ENCODE data around the gene PPP3R2. TPM values are rescaled to one million over a fixed set of nuclear protein-coding genes. Genes with fewer than 3 reads are reported as not detected.
"Not testable (repeated sequence)": the region's sequence is repeated elsewhere in the genome, so short reads cannot be mapped to it uniquely, and the experiment has no call there.

PPP3R2 gene
- total and polyA plus RNA-seq, 5 donors: not detected

DNA sequence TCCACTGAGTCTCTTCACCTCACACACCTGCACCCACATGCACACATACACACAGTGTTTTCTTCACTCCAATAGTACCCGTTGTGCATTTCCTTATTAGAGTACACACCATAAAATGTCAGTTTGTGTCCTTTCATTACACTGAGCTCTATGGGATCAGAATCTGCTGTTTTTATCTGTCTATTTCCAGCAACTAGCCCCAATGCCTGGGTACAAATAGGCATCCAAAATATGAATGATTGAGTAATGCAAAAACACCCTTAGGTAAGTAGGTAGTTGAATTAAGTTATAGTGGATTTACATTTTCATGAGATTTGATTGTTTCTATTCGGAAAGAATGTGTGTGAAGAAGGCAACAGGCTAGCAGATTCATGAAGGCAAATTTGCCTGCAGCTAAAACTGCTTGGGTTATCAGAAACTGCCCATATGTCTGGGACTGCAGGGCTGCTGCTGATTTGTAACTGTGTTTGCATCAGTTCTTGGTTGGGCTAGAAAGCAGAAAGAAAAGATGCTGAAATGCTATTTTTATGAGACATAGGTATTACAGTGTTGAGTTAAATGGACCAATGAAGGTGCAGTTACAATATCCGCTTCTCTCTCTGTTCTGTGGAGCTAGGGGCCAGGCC, 26.9 kb downstream of the PPP3R2 start:
- DNase-seq: no peak
- Histone ChIP-seq H3K9me3 (ENCODE audit: control insufficient read depth, low read length) (no peaks in the 10 kb centered on the region), H3K4me1 (ENCODE audit: control insufficient read depth, insufficient read depth, low read length) (no peaks in the 10 kb centered on the region), H3K27ac (ENCODE audit: low read length) (no peak overlapping the region), H3K27me3 (ENCODE audit: control insufficient read depth, insufficient read depth) (no peaks in the 10 kb centered on the region), H3K4me3 (ENCODE audit: low read length) (no peak overlapping the region)
- intact Hi-C loops (cut with DNase I): no loop called here
- WGBS: 93% methylated on average over 3 of the region's 3 CpGs
- no peak for ATAC-seq

DNA sequence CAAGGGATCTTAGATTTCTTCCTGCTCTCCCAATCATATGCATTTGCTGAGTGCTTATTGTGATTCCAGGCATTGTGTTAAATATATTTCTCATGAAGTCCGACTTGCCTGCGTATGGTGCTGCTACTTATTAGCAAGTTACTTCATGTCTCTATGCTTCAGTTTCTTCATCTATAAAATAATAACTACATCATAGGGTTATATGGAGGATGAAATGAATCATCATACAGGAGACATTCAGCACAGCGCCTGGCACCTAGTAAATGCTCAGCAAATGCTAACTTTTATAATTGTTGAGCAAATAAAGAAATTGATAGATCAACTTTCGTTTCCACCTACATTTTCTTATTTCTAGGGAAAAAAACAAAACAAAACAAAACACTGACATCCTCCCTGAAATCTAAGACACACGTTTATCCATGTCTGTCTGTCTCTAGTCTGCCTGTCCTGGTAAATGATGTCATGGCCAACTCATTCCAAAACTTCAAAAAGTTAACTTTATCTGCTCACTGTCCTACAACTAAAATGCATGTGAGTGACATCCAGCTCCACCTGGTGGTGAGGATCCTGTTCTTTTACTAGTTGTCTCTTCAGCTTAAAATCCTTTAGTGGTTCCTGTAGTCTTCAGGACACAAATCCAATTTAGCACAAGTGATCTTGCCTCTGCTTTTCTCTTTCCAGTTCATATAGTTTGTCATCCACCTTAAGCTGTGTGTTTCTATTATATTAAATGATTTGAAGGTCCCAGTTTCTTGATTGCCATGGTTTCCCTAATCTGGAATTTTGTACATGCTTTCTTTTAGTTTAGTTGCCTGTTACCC, 27.7 kb downstream of the PPP3R2 start:
- 81% methylated on average over 5 of the region's 5 CpGs for WGBS
- no peak overlapping the region for H3K4me3 ChIP-seq (ENCODE audit: low read length)
- no peaks in the 10 kb centered on the region for H3K27me3 ChIP-seq (ENCODE audit: control insufficient read depth, insufficient read depth)
- DNase-seq: no peak
- intact Hi-C loops (cut with DNase I): no loop called here
- no peaks in the 10 kb centered on the region for H3K9me3 ChIP-seq (ENCODE audit: control insufficient read depth, low read length)
- H3K27ac ChIP-seq (ENCODE audit: low read length): no peak overlapping the region
- H3K4me1 ChIP-seq (ENCODE audit: control insufficient read depth, insufficient read depth, low read length): no peaks in the 10 kb centered on the region
- no peak for ATAC-seq

DNA sequence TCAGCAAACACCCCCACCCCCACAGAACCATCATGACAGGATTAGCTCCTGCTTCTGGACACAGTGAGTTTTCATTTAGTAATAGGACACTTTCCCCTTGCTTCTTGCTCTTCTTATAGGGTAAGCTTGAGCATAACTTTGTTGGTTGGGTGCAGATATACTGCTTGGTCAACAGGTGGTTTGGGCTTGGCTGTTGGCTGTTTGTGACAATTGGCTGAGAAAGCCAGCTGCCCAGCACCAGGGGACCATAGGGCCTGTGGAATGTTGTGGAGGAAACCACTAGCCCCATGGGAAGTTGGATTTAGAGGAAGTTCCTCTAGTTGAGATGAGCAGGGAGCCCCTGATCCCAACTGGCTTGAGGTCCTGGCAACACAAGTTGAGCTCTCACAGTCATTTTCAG, 30.5 kb downstream of the PPP3R2 start:
- Histone ChIP-seq H3K9me3 (ENCODE audit: control insufficient read depth, low read length) (no peaks in the 10 kb centered on the region), H3K27ac (ENCODE audit: low read length) (no peak overlapping the region), H3K4me1 (ENCODE audit: control insufficient read depth, insufficient read depth, low read length) (no peaks in the 10 kb centered on the region), H3K27me3 (ENCODE audit: control insufficient read depth, insufficient read depth) (no peaks in the 10 kb centered on the region), H3K4me3 (ENCODE audit: low read length) (no peak overlapping the region)
- DNase-seq (no peak), ATAC-seq (no peak)
- intact Hi-C loops (cut with DNase I): no loop called here

- Histone ChIP-seq H3K27ac (ENCODE audit: low read length) (no peak overlapping the region), H3K4me1 (ENCODE audit: control insufficient read depth, insufficient read depth, low read length) (no peaks in the 10 kb centered on the region), H3K4me3 (ENCODE audit: low read length) (no peak overlapping the region), H3K9me3 (ENCODE audit: control insufficient read depth, low read length) (no peaks in the 10 kb centered on the region), H3K27me3 (ENCODE audit: control insufficient read depth, insufficient read depth) (no peaks in the 10 kb centered on the region)
- intact Hi-C loops (cut with DNase I): no loop called here
- ATAC-seq: no peak
- WGBS: 88% methylated on average over 1 of the region's 1 CpG
- no peak for DNase-seq
Observed at GRCh38 chr9:101562966-101563365, 31.8 kb downstream of the PPP3R2 start.

GRCh38 chr9:101561740-101562139, 33.0 kb downstream of the PPP3R2 start:
- Histone ChIP-seq H3K4me1 (ENCODE audit: control insufficient read depth, insufficient read depth, low read length) (no peaks in the 10 kb centered on the region), H3K27me3 (ENCODE audit: control insufficient read depth, insufficient read depth) (no peaks in the 10 kb centered on the region), H3K4me3 (ENCODE audit: low read length) (no peak overlapping the region), H3K9me3 (ENCODE audit: control insufficient read depth, low read length) (no peaks in the 10 kb centered on the region), H3K27ac (ENCODE audit: low read length) (no peak overlapping the region)
- ATAC-seq (no peak), DNase-seq (no peak)
- intact Hi-C loops (cut with DNase I): no loop called here
- 95% methylated on average over 1 of the region's 1 CpG for WGBS

DNA sequence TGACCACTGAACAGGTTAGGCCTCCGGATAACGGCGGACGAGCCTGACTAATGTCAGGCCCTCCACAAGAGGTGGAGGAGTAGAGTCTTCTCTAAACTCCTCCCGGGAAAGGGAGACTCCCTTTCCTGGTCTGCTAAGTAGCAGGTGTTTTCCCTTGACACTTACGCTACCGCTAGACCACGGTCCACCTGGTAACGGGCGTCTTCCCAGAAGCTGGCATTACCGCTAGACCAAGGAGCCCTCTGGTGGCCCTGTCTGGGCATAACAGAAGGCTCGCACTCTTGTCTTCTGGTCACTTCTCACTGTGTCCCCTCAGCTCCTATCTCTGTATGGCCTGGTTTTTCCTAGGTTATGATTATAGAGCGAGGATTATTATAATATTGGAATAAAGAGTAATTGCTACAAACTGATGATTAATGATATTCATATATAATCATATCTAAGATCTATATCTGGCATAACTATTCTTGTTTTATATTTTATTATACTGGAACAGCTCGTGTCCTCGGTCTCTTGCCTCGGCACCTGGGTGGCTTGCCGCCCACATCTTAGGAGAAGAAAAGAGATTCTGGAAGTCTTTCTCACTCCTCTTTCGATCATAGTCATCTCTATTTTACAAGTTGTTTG, 45.2 kb downstream of the PPP3R2 start:
- H3K27ac ChIP-seq (ENCODE audit: low read length); H3K4me1 ChIP-seq (ENCODE audit: control insufficient read depth, insufficient read depth, low read length); intact Hi-C loops (cut with DNase I); H3K27me3 ChIP-seq (ENCODE audit: control insufficient read depth, insufficient read depth); ATAC-seq; H3K9me3 ChIP-seq (ENCODE audit: control insufficient read depth, low read length); H3K4me3 ChIP-seq (ENCODE audit: low read length): not testable (repeated sequence)
- 76% methylated on average over 17 of the region's 18 CpGs for WGBS
- DNase-seq: peak in 1 of 3 donors; percentile 32

DNA sequence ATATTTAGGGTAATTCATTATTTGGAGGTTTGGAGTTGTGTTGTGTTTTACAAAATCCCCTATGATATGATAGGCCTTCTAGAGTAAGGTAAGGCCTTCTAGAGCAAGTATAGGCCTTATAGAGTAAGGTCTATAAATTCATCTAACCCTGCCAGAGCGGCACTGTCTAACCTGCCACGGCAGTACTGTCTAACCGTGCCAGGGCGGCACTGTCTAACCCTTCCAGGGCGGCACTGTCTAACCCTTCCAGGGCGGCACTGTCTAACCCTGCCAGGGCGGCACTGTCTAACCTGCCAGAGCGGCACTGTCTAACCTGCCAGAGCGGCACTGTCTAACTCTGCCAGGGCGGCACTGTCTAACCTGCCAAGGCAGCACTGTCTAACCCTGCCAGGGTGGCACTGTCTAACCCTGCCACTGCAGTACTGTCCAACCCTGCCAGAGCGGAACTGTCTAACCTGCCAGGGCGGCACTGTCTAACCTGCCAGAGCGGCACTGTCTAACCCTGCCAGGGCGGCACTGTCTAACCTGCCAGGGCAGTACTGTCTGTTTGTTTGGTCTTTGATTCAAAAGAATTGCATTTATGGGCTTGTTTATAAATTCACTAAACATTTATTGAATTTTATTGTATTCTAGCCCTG, 51.6 kb downstream of the PPP3R2 start:
- Histone ChIP-seq H3K4me3 (ENCODE audit: low read length) (no peak overlapping the region), H3K4me1 (ENCODE audit: control insufficient read depth, insufficient read depth, low read length) (no peaks in the 10 kb centered on the region), H3K9me3 (ENCODE audit: control insufficient read depth, low read length) (no peaks in the 10 kb centered on the region), H3K27ac (ENCODE audit: low read length) (no peak overlapping the region), H3K27me3 (ENCODE audit: control insufficient read depth, insufficient read depth) (no peaks in the 10 kb centered on the region)
- intact Hi-C loops (cut with DNase I): no loop called here
- DNase-seq (peak in 1 of 3 donors; percentile 28), ATAC-seq (no peak)
- 97% methylated on average over 14 of the region's 14 CpGs for WGBS

Other genes starting within 250 kb of the PPP3R2 start
- gene BAAT, start 210.0 kb downstream of the PPP3R2 start, total RNA-seq: under 1 TPM in 3 of 4 donors, not detected in 1; 0.08 to 0.24 (median 0.14) TPM
- 0.11 TPM for gene BAAT, start 210.0 kb downstream of the PPP3R2 start, polyA plus RNA-seq
- gene MRPL50, start 196.4 kb downstream of the PPP3R2 start, total RNA-seq: 10 to 100 TPM; 16.0 to 19.2 (median 18.2) TPM
- 20.7 TPM for gene MRPL50, start 196.4 kb downstream of the PPP3R2 start, polyA plus RNA-seq
- gene ZNF189, start 196.1 kb downstream of the PPP3R2 start, total RNA-seq: 10 to 100 TPM; 25.5 to 38.3 (median 32.3) TPM
- gene ZNF189, start 196.1 kb downstream of the PPP3R2 start, polyA plus RNA-seq: 17.9 TPM
- 1 to 10 TPM in 1 of 4 donors, under 1 TPM in 3; 0.40 to 1.8 (median 0.55) TPM for gene ALDOB, start 159.2 kb downstream of the PPP3R2 start, total RNA-seq
- 0.91 TPM for gene ALDOB, start 159.2 kb downstream of the PPP3R2 start, polyA plus RNA-seq
- gene RNF20, start 61.1 kb downstream of the PPP3R2 start, total RNA-seq: 10 to 100 TPM; 49.1 to 59.5 (median 51.6) TPM
- gene RNF20, start 61.1 kb downstream of the PPP3R2 start, polyA plus RNA-seq: 17.9 TPM
- gene GRIN3A, start 143.7 kb upstream of the PPP3R2 start, total RNA-seq: under 1 TPM in 3 of 4 donors, not detected in 1; 0.18 to 0.31 (median 0.20) TPM
- gene GRIN3A, start 143.7 kb upstream of the PPP3R2 start, polyA plus RNA-seq: 0.09 TPM